Activated T-cell treated with anti-CD3 and anti-CD28 coated beads, Interleukin-2, amount 50 U/mL, for 48 hours (primary cell): ENCODE results near the gene CCL13.
"Not testable (repeated sequence)": the region's sequence is repeated elsewhere in the genome, so short reads cannot be mapped to it uniquely, and the experiment has no call there.

Experiments used
- DNase-seq, 2 experiments: peaks; one replicate each; pipeline ENCODE4 v3.0.0-alpha.2; 2020

Gene CCL13

DNA sequence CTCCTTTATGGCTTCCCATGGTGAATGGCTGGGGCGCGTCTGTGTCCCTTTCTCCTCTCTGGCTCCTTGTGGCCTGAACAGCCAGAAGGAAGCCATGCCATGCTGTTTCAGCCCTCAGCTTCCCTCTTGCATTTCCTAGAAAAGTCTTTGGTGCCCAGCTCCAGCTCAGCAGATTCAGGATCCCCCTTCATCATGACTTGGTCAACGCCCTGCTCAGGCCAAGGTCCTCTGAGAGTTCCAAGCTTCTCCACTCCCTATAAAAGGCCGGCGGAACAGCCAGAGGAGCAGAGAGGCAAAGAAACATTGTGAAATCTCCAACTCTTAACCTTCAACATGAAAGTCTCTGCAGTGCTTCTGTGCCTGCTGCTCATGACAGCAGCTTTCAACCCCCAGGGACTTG is at the start of gene CCL13:
Gene CCL13, plus strand, starts transcription at position 287 of the 400 bp plus-strand sequence. Its CDS starts 47 bp downstream, at position 334.
- DNase-seq, result no peak

DNA sequence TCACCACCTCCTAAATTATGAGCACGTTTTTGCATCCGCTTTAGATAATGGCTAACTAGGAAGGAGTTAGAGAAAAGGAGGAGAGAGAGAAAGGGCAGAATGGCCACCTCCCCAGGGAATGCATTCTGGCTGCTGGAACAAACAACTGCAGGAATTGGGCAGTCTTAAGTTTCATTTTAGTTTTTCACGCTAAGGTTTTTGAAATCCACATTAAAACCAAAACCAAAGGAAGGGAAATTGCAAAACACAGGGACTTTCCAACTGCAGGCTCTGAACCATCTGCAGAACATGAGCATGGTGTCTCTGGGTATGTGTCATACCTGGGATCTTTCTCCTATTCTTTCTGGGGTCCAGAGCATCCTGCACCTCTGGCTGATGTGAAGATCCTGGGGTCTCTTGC is 49.2 kb upstream of the CCL13 start:
- no peak for DNase-seq

DNA sequence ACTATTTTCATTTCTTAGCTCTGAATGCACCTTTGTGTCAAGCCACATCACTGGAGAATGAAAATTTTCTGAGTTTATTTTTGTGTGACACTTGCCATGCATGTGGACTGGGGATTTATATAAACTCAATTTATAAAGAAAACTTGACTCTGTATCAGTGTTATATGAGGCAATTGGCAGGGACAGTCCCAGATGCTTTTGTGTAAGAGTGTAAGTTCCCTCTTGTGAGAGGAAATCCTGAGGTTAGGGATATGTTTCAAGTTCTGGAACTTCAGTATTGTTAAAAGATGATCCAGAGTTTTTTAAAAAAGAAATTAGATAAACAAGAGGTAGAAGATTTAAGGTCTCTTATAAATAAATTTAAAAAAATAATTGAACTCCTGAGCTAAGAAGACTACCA is 47.9 kb upstream of the CCL13 start:
- no peak for DNase-seq

DNA sequence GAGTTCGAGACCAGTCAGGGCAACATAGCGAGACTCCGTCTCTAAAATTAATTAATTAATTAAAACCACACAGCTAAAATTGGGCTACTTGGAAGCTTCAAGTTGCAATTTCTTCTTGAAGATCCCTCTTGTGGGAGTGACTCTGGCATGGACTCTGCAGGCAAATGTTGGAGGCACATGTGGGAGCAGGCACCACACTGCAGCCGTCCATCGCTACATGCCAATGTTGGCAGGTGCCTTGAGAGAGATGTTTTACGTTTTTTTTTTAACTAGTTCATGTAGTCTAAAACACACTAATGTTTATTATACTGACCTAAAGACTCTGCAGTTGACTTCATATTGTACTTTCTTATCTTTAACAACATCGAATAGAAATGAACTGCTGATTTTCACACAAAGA is 45.0 kb upstream of the CCL13 start:
- no peak for DNase-seq

DNA sequence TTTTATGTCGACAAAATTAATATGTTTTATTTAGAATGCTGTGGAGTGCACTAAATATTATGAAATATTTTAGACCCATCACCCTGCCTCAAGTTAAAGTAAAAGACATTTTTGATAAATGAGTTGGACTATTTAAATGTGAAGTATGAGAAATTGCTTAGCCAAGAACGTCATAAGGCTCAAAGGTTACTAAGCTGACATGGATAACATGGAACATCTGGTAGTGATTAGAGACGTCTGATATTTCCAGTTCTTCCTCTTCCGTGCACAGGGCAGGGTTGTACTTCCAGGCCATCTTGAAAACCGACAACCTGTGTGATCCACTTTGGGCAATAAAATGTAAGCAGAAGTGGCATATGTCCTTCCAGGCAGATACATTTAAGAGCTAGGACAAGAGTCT is 44.2 kb upstream of the CCL13 start:
- DNase-seq, result no peak

DNA sequence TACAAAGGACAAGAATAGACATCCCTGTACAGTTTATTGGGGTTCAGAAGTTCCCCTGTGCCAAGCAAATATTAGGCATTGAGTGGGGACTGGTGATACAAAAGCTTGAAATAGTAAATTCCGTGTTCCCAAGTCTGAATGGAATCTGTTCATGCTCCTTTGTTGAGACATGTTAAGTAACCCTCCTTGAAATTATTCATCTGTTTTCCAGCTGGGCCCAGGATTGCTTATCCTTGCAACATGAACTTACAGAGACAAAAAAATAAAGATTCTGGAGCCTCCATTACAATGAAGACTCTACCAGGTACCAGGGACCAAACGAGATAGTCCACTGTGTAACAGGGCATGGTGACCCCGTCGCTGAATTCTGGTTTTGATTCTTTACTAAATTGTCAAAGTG is 43.1 kb upstream of the CCL13 start:
- no peak for DNase-seq

DNA sequence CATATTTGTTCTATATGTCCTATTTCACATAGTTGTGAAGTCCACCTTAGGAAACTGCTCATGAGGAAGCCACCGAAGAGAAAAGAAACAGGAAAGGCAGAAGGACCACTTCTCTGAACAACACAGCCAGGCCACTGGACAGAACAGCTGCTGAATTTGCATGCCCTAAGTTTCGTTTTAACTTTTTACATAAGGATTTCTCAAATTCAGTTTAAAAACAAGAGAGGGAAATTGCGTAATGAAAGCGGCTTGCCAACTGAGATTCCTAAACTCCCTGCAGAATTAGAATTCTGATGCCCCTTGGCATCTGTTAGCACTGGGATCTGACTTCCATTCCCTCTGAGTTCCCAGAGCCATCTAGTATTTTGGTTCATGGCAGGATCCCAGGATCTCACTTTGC is 42.0 kb upstream of the CCL13 start:
- DNase-seq, result no peak

DNA sequence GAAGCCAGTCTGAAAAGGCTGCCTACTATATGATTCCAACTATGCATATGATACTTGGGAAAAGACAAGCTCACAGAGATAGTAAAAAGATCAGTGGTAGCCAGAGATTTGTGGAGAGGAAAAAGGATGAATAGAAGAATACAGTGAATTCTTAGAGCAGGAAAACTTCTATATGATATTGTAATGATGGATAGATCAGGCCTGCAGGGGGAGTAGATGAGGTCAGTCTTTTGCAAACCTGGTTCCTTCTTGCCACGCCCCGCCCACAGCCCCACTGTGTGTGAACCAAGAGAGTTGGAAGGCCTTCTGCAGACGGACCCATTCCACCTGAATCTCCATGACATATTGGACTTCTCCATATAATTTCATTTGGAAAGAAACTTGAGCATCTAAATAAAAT is 37.8 kb upstream of the CCL13 start:
- DNase-seq, result peak; percentile 22 to 25

DNA sequence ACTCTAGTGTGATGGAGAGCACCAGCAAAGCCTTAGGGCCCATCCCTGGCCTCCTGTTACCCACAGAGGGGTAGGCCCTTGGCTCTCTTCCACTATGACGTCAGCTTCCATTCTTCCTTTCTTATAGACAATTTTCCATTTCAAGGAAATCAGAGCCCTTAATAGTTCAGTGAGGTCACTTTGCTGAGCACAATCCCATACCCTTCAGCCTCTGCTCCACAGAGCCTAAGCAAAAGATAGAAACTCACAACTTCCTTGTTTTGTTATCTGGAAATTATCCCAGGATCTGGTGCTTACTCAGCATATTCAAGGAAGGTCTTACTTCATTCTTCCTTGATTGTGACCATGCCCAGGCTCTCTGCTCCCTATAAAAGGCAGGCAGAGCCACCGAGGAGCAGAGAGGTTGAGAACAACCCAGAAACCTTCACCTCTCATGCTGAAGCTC is 37.2 kb upstream of the CCL13 start, which contains the start of gene CCL8:
Gene CCL8, plus strand, starts transcription at position 397 of the 445 bp plus-strand sequence. CDS start 67 bp downstream, outside the sequence.
- no peak for DNase-seq

DNA sequence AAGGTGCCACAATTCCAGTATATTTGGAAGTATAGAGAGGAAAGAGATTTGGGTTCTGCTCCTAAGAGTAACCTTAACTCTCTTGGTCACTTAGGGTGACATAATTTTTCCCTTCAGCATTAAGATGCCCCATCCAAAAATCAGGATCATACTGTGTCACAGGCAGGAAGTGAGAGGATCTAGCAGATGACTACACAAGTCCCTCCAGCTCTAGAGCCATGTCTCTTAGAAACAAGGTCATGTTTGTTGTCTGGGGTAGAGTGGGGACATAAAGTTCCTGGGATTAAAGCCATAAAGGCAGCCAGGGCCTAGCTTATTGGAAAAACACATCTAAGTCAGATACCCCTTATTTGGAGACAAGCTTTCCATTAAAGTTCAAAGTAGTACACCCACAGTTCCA is 34.3 kb upstream of the CCL13 start:
- no peak for DNase-seq

DNA sequence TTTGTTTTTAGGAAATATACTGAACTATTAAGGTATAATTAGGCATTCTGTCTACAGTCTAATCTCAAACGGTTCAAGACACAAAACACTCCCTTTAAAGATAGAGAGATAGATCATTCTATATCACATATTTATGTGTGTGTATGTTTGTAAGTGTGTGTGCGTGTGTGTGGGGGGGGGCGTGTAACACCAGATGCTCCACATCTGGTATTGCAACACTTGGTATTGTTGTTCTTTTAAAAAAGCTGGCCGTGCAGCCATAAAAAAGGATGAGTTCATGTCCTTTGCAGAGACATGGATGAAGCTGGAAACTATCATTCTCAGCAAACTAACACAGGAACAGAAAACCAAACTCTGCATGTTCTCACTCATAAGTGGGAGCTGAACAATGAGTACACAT is 28.7 kb upstream of the CCL13 start:
- not testable (repeated sequence) for DNase-seq

DNA sequence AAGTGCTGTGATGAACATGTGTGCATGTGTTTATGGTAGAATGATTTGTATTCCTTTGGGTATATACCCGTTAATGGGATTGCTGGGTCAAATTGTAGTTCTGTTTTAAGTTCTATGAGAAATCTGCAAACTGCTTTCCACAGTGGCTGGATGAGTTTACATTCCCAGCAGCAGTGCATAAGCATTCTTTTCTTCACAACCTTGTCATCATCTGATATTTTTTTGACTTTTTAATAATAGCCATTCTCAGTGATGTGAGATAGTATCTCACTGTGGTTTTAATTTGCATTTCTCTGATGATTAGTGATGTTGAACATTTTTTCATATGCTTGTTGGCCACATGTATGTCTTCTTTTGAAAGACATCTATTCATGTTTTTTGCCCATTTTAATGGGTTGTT is 18.6 kb upstream of the CCL13 start:
- no peak for DNase-seq

DNA sequence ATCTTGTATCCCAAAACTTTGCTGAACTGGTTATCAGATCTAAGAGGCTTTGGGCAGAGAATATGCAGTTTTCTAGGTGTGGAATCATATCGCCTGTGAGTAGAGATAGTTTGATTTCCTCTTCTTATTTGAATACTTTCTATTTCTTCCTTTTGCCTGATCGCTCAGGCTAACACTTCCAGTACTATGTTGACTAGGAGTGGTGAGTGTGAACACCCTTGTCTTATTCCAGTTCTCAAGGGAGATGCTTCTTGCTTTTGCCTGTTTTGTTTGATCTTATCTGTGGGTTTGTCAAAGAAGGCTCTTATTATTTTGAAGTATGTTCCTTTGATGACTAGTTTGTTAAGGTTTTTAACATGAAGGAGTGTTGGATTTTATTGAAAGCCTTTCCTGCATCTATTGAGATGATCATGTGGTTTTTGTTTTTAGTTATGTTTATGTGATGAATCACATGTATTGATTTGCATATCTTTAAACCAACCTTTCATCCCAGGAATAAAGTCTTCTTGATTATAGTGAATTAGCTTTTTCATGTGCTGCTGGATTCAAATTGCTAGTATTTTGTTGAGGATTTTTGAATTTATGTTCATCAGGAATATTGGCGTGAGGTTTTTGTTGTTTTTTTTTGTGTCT is 17.0 kb upstream of the CCL13 start:
- DNase-seq, result no peak

DNA sequence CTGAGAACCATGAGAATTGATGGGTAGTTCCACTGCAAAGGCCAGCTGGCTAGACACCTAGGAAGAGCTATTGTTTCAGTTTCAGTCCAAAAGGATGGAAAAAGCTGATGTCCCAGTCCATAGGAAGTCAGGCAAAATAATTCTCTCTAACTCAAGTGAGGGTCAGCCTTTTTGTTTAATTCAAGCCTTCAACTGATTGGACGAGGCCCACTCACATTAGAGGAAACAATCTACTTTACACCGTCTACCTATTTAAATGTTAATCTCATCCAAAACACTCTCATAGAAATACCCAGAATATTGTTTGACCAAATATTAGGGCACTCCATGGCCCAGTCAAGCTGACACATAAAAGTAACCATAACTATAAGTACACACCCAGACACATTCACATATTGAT is 14.4 kb upstream of the CCL13 start:
- no peak for DNase-seq

DNA sequence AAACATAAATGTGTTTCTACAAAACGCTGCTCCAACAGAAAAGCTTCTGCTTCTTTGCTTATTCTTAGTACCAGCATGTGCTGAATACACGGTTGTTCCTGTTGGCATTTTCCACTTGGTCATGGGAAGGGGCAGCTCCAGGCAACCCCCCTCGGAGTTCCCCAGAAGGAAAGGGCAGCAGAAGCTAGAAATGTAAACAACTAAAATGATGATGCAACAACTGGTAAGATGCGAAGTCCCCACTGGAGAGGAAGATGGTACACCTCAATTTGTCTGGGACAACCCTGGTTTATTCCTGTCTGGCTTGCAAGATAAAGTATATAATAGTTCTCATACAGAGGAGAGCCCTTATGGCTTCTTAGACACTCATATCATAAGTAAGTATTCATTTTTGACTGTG is 9.2 kb upstream of the CCL13 start:
- no peak for DNase-seq

DNA sequence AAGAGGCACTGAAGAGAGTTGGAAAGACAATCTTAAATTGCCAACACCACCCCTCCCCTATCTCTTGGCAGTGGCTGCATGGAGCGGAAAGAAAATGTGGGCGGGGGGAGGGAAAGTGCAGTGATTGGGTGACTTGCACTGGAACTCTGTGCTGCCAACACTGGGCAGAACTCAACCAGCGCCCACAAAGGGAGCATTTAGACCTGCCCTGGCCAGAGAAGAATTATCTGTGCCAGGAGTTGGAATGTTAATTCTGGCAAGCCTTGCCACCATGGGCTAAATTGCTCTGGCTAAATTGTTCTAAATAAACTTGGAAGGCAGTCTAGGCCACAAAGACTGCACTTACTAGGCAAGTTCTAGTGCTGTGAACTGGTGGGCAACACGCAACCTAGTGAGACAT is 6.5 kb upstream of the CCL13 start:
- no peak for DNase-seq

DNA sequence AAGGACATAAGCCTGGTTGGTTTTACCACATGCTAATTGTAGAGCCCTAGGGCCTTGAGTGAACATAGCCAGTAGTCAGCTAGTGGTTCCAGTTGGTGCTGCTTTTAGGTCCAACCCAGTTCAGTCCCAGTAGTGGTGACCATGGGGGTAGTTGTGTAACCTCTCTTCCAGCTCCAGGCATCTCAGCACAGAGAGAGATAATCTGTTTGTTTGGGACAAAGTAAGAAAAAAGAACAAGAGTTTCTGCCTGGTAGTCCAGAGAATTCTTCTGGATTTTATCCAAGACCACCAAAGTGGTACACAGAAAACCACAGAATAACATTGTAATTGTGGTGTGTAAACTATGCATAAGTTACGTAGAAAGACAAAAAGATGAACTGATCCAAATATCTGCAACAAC is 5.2 kb upstream of the CCL13 start:
- DNase-seq, result no peak

DNA sequence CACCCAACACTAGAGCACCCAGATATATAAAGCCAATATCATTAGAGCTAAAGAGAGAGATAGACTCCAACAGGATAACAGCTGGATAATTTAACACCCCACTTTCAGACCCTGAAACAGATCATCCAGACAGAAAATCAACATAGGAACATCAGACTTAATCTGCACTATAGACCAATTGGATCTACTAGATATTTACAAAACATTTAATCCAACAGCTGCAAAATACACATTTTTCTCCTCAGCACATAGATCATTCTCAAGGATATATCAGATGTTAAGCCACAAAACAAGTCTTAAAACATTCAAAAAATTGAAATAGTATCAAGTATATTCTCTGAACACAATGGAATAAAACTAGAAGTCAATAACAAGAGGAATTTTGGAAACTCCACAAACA is 4.1 kb upstream of the CCL13 start:
- no peak for DNase-seq

DNA sequence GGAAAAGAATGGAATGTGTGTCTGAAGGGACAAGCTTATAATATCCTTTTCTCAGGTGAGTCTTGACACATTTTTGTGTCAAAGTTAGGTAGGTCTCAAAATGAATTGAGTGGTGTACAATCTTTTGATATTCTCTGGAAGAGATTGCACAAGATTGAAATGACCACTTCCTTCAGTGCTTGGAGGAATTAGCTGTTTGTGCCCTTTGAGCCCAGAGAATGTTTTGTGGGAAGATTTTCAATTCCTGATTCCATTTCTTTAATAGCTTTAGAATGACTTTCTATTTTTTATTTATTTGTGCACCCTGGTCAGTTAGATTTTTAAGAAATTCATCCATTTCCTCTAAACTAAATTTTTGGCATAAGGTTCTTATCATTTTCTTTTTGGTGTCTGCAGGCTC is 1.6 kb upstream of the CCL13 start:
- DNase-seq, result no peak

DNA sequence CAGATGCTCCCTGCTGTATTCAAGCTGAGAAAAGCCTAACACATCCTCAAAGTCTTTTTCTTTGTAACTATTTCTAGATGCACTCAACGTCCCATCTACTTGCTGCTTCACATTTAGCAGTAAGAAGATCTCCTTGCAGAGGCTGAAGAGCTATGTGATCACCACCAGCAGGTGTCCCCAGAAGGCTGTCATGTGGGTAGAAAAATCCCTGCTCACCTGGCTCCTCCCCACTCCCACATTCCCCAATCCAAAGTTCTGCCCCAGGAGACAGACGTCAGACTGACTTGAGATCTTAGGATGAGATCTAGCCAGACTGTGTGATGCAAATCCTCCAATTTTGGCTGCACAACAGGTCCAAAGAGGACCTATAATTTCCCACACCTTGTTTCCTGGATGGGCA is 1.1 kb downstream of the CCL13 start:
- no peak for DNase-seq

DNA sequence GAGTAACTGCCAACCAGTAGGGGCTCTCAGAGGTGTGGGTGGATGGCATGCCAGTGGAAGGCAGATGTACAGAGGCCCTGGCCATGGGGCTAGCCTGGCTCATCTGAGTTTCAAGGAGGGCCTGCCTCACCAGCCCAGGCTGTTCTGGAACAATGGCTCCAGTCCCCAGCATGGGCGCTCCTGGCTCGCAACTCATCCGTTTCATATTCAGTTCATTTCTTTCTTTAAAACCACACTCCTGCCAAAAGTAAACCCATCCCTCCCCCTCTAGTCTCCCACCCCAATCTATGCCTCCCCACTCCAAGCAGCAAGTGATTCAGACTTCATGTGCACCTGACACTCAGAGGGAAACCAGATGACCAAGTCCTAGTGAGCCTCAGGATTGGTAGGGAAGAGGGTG is 2.4 kb downstream of the CCL13 start:
- DNase-seq, result no peak

DNA sequence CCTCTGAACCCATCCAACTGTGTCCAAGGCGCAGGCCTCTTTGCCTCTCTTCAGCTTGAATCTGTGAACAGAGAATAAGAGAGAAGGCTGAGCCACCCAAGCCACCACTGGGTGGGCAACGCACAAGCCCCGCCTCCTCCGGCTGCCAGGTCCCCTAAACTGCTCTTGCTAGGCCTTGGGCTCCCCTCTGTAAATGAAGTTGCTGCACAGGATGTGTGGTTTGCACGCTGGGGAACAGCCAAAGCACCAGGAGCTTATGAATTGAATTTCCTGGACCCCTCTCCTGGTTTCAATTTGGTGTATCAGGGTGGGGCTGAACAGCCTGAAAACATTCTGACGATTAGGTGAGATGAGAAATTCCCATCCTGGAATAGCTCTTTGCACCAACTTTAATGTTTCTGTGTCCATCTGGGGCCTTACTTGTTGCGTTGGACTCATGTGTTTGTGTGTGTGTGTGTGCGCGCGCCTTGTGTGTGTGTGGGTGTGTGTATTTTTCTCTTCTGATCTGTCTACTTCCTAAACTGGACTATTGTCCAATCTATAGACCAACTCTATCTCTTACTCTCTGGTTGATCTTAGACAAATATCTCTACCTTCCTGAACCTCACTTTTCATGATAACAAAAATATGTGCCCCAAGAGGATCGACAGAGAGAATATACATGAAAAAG is 4.5 kb downstream of the CCL13 start:
- no peak for DNase-seq

DNA sequence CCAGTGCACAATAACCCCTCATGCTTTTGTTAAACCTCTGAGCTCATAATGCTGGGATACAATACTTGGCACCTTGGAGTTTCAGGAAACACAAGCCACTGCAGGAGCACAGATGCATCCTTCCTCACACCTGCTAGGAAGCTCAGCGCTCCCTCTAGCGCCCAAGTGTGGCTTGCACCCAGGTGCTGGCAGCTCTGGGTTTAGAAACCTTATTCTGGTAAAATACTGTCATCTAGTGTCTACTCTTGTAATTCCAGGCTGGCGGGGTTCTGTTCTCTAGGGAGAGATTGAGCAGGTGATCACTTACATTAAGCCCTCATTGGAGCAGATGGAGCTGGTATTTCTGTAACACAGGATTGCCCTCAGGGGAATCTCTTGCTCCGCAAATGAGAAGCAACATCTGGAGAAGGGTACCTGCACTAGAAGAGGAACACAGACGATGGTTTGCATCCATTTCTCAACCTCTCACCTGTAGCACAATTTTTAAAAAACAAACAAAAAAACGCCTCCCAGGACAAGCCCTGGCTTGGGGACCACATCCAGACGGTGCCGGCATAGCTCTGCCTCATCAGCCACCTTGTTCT is 5.3 kb downstream of the CCL13 start:
- DNase-seq, result peak; percentile 85 to 87

DNA sequence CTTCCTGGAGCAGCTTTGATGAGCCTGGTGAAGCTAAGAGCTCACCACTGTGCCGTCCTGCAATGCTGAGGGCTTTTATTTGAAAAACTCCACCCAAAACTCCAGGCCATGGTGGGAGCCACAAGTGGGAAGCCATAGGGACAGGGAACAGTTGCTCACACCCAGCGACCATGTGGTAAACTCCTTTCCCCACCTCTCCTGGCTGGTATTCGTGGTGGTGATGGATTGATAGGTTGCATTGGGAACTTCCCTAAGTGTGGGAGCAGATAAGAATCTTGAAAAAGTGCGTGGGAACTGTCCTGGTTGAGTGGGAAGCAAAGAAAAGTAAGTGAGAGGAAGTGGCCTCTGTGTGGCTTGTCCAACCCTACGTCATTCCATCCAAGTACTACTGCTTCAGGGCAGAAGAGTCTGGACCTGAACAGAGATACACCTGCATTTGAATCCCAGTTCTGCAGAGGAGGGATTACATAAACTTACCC is 6.9 kb downstream of the CCL13 start, which contains the start of gene CCL1:
Gene CCL1, minus strand, starts transcription at position 51 of the 479 bp plus-strand sequence. CDS start 72 bp downstream, outside the sequence.
- no peak for DNase-seq
